GM18526 (cell line): ENCODE measurements around the gene ZRANB3.

Source experiments
- POLR2A ChIP-seq: IDR thresholded peaks from 3 replicates; pipeline ENCODE4 v1.6.1; 2011; ENCODE audit not compliant: insufficient read length; ENCODE audit errors: extremely low read depth

ZRANB3 gene

DNA sequence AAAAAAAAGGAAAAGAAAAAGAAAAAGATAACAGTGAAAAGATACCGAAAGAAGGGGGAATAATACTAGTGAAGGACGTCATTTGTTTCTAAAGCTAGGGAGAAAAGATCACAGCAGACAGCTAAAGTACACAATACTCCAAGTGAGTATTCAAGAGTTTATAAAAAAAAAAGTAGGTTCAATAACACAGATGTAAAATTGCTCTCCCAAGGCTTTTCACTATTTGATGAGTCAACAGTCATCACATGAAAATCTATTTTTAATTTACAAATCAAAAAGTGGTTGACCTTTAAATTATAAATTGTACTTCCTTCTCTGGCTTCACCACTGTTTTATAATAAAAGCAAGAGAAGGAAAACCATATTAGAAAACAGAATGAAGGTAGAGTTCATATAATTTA, 144.0 kb downstream of the ZRANB3 start:
- no peak for TF ChIP-seq POLR2A

DNA sequence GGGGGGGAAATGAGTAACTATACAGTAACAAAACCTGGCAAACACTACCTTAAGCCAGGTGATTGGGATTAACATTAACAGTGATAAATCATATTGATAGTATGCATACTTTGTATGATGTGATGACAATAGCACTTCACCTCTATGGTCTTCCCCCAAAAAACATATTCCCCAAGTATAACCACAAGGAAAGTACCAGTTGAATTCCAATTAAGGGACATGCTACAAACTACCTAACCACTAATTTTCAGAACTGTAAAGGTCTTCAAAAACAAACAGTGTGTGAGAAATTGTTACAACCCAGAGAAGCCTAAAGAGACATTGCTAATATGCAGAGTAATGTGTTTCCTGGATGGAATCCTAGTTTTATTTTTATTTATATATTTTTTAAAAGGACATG, 152.4 kb downstream of the ZRANB3 start:
- no peak for TF ChIP-seq POLR2A

DNA sequence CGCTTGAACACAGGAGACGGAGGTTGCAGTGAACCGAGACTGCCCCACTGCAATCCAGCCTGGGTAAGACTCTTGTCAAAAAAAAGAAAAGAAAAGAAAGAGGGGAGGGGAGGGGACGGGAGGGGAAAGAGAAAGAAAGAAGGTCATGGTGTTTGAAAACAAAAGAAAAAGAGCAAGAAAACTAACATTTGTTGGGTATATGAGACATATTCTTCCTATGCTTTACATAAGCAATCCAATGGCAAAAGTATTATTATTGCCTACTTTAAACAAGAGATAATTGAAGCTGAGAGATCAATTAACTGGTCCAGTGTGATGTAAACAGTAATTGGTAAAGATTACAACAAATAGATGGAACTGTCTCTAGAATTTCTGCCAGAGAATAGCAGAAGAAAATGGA, 157.3 kb downstream of the ZRANB3 start:
- TF ChIP-seq POLR2A: no peak

DNA sequence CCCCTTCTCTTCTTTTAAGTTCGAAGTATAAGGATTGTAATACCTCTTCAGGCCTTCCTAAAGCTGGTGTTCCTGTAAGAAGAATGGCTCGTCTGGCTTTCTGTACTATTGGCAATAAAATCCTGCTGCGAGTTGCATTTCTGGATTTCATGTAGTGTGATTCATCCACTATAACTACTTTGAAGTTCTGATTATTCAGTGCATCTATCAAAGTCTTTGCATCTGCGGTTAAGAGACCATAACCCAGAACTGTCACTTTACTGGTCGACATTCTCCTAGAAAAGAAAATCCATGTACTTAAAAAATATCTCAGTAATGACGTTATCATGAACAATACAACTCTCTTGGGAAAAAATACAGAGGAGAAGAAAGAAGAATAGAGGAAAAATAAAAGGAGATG, 181.1 kb downstream of the ZRANB3 start:
- no peak for TF ChIP-seq POLR2A

DNA sequence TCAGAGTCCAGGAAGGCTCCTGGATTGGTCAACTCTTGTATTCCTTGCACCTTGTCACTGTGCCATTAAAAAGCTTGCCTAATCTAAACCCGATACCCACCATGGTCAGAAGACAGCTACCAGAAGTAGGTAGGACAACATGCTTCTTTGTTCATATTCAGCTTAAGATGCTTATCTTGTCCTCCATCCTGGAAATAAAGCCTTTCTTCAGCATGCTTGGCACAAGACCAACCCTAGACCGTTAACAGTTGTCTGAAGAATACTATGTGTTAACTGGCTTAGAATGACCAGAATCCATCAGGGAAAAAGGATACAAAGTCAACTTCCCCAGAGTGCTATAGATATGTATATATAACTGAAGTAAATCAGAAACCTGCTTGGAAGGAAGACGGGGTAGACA, 193.9 kb downstream of the ZRANB3 start:
- no peak for TF ChIP-seq POLR2A

DNA sequence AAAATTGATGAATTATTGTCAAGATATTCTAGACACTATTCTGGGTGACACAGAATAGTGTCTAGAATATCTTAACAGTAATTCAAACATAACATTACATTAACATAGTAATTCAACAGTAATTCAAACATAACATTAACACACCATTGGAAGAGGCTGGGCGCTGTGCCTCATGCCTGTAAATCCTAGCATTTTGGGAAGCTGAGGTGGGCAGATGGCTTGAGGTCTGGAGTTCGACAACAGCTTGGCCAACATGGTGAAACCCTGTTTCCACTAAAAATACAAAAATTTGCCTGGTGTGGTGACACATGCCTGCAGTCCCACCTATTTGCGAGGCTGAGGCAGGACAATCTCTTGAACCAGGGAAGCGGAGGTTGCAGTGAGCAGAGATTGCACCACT, 195.8 kb downstream of the ZRANB3 start:
- TF ChIP-seq POLR2A: no peak

DNA sequence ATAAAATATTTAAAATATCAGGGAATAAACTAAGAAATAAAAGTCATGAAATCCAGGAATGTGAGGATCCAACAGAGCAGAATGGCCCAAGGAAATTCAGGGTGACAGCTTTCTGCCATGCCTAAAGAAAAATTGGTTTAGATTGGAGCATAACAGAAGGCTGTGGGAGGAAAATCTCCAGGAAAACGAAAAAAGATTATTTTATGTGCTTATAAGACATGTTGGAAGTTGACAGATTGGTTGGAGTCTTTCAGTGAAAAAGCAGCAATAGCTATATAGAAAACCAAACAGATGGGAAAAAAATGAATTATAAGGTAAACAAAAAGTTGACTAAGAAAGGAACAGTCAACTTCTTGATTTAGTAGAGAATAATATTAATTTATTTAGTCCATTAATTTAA, 203.9 kb downstream of the ZRANB3 start:
- TF ChIP-seq POLR2A: no peak

DNA sequence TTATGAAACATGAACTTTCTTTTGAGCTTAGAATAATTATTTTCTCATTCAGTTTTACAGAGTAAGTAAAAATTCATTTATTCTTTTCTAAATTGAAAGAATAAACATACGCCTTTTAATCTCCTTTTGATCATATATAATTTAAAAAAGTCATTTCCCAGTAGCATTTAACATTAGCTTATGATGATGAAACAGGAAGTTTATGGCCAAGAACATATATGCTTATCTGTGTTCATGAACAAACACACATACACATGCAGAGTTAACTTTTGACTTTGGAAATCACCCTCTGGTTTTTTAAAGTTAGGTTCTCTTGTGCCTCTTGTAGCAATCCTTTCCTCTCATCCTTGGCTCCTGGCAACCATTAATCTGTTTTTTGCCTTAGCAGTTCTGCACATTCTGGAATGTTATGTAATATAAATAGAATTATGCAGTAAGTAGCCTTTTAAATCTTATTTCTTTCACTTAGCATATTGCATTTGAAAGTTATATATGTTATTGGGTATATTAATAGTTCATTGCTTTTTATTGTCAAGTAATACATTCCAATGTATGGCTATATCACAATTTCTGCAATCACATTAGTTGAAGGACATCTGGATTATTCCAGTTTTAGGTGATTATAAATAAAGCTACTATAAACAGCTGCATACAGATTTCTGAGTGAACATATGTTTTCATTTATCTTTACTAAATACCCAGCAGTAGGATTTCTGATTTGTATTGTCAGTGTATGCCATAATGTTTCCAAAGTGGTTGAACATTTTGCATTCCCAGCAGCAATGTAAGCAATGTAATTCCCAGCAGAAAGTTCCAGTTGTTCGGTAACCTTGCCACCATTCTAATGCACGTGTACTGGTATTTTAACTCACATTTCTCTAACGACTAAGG, 210.3 kb downstream of the ZRANB3 start:
- no peak for TF ChIP-seq POLR2A

DNA sequence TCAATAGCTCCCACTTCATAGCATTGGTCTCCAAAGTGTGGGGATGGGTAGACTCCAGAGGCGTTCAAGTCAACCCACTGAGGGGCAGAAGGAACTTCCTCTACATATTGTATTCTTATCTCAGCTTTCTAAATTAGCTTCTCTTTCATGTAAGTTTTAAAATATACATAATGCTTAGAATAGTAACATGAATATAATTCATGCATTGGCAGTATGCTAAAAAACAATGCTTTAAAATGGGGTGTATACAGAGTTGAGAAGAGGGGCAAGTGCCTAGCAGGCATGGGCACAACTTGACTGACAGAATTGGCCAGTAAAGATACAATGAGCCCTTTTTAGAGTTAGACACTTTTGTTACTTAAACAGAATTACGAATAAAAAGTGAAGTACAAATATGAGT, 212.2 kb downstream of the ZRANB3 start:
- TF ChIP-seq POLR2A: no peak

DNA sequence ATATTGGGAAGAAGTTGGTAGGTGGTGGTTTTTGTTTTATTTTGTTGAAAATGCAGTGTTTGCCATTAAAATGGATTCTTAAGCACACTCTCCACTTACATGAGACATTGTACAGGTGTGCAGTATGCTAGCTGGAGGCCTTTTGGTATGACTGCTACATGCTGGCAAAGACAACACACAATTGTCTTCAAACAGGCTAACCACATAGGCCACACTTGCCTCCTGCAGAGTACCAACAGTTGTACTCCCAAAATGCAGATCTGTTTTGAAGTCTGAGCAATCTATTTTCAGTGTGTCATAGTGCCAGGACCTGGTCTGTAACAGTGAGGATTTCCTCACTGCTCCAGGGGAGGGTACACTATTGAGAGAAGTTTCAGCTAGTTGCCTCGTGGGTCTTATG, 213.6 kb downstream of the ZRANB3 start:
- TF ChIP-seq POLR2A: no peak

DNA sequence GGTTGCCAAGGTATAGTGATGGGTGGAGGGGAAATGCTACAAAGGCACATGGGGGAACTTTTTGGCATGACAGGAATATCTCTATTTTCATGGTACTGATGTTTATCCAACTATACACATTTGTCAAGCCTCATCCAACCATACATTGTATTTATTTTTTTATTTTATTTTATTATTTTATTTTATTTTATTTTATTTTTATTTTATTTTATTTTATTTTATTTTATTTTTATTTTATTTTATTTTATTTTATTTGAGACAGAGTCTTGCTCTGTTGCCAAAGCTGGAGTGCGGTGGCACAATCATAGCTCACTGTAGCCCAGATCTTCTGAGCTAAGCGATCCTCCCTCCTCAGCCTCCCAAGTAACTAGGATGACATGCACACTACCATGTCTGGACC, 219.1 kb downstream of the ZRANB3 start:
- TF ChIP-seq POLR2A: no peak

DNA sequence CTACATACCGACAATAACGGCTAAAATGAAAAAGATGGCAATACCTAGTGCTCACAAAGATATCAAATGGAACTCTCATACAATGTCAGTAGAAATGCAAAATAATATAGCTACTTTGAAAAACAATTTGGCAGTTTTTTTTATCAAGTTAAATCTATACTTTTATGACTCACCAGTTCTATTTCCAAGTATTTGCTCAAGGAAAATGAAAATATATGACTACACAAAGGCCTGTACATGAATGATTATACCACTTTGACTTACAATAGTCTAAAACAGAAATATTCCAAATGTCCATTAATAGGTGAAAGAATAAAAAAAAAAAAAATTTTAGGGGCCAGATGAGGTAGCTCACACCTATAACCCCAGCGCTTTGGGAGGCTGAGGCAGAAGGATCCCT, 219.8 kb downstream of the ZRANB3 start:
- TF ChIP-seq POLR2A: no peak

DNA sequence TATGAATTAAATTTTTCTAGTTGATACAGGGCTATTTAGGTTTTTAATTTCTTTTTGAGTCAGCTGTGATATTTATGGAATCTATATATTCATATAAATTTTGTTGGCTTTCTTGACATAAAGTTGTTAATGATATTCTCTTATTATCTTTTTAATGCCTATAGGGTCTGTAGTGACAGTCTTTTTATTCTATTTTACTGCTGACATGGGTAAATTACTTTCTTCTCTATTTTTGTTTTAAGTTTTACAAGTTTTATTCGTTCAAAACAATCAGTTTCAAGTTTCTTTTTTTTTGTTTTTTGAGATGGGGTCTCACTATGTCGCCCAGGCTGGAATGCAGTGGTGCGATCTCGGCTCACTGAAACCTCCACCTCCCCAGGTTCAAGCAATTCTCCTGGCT, 226.3 kb downstream of the ZRANB3 start:
- no peak for TF ChIP-seq POLR2A

DNA sequence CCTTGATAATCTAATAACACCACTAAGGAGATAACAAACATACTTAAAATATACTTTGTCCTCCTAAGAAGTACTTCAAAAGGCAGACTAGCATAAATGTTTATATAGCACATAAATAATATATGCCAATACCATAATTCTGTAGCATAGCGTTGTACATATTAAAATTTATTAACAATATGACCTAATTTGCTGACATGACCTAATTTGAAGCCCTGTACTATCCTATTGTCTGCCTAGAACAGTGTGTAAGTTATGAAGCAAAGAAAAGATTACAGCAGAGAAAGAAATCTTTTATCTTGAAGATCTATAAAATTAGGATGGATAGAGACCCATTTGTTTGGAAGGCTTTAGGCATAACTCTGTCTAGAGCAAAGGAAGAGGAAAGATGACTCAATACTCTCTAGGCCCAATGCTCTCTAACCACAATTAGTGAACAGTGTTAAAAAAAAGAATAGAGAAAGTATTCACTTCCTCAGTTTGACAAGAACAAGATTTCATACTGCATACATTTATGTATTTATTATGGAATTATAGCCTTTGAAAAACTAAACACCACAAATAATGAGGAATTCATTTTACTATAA, 231.3 kb downstream of the ZRANB3 start:
- TF ChIP-seq POLR2A: no peak

DNA sequence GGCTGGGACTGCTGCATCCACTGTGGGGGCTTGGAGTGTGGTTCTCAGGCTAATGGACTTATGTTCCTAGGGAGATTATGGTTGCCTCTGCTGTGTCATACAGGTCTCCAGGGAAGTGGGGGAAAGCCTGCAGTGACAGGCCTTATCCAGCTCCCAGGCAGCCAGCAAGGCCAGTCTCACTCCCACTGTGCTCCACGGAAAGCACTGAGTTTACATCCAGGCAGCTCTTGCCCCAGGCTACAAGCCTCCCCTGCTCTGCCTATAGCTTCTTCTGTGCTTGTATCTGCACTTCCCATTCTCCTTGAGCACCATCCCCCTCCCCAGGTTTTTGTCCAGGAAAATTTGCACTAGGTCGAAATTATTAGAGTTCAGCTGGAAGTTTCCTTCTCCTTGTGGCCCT, 231.9 kb downstream of the ZRANB3 start:
- no peak for TF ChIP-seq POLR2A

DNA sequence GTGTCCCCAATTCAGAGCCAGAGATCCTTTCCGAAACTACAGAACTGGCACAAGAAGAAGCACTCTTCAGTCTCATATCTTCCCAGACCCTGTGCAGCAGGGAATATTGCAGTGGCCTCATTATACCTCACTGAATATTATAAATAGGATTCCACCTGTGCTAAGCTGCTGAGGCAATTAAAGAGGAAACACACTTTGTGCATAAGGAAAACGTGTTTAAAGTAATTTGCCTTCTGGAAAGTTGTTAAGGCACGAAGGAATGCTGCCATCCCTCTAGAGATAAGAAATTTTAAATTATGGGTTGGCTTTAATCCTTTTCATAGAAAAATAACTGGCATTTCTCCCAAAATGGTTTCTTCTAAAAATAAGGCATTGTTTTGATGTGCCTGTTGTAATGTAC, 245.6 kb downstream of the ZRANB3 start:
- no peak for TF ChIP-seq POLR2A

DNA sequence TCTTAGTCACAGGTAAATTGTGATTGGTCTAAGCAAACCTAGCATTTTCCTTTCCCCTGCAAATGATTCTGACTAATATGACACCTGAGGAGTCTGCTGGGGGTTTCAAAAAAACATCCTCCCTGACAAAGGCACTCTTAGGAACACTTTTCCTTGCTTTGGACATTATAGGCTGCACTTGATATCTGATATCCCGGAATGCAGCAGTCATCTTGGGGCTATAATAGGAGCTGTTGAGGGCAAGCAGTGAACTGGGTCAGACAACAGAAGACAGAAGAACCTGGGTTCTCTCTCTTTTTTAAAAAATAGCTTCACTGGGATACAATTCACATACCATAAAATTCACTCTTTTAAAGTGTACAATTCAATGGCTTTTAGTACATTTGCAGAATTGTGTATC, 249.6 kb downstream of the ZRANB3 start:
- TF ChIP-seq POLR2A: no peak
